Hippocampal formation (tissue), 2 donors: Measurements from ENCODE around the gene IRF3.
A peak's percentile ranks its signal among the peaks of the same experiment; 100 is the strongest.

ENCODE experiments used
- DNase-seq, 2 donors: peaks; one replicate each; lab custom pipeline; 2025; lab: John Stamatoyannopoulos, UW

The IRF3 gene

DNA sequence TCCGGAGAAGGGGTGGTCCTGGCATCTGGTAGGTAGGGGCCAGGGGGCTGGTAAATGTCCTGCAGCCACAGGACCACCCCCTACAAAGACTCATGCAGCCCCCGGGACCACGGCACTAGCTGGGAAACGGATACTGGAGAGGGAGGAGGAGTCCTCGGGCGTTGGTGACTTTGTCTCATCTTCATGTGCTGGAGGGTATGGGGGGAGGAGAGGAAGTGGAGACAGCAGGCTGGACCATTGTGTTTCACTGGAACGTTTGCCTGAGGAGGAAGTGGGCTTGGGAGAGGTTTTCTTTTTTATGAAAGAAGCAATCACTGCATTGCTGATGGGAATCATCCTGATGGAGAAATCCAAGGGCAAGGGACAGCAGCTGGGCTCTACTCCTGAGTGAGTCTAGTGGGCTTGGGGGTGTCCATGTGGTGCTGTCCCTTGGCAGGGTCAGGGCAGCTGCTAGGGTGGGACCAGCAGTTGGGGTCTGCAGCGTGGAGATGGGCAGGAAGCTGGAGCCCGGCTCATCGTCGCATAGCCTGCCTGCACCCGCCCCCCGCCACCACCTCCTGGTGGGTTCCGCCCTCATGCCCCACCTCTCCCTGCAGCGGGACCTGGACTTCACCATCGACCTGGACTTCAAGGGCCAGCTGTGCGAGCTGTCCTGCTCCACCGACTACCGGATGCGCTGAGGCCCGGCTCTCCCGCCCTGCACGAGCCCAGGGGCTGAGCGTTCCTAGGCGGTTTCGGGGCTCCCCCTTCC lies 22.1 kb upstream of the IRF3 start:
- no peak for DNase-seq

GRCh38 chr19:49687150-49687549 lies 21.5 kb upstream of the IRF3 start:
- no peak for DNase-seq

- DNase-seq: no peak
These were observed 20.9 kb upstream of the IRF3 start for GRCh38 chr19:49686503-49687088.

DNA sequence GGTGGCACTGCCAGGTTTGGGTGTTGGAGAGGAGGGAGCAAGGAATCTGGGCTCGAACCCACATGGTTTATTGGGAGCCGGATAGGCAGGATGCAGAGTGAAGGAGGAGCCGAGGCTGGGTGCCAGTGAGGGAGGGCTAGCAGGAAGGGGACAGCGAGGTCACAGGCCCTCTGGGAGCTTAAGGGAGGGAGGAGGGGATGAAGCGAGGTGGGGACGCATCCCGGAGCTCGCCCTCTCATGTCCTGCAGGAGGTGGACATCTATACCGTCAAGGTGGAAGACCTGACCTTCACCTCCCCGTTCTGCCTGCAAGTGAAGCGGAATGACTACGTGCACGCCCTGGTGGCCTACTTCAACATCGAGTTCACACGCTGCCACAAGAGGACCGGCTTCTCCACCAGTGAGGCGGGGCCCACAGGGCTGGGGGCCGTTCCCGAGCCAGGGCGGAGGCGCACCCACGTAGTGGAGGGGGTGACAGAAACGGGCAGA lies 20.2 kb upstream of the IRF3 start:
- no peak for DNase-seq

DNA sequence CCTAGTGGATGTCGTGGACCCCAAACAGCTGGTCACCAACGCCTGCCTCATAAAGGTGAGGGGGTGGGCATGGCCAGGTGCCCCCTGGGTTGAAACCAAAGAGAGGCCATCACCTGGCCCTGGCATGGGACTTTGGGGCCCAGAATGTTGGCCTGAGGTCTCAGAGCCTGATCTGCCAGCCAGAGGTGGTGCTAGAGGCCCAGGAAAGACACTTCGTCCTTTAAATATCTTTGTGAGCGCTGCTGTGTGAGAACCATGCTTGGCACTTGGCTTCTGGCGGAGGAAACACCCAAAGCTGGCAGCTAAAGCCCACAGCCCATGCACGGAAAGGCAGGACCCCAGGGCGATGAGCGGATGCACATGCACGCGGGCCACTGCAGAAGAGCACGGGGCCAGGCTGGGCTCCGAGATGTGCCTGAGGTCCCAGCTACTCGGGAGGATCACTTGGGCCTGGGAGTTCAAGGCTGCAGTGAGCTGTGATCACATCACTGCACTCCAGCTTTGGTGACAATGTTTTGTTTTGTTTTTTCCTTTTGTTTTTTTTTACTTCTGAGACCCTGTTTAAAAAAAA lies 19.4 kb upstream of the IRF3 start:
- no peak for DNase-seq

- DNase-seq: no peak
These were observed 18.8 kb upstream of the IRF3 start for GRCh38 chr19:49684251-49684982.

- no peak for DNase-seq
These were observed 18.2 kb upstream of the IRF3 start for GRCh38 chr19:49683814-49684250.

DNA sequence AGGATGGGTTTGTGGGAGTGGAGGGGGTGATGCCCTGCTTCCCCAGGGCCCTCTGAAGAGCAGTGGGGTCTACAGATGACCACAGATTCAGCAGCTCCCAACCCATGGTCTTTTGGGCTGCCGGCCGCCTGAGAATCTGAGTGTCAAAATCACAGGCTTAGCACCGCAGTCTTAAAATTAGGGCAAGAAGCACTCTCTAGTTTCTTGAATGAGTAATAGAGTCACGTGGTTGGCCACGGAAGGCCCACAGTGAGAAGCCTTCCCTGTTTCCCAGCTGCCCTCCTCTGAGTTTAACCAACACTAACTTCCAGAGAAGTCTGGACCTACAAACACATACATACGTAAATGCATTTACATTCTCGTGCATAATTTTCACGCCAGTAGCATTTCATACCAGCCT lies 16.6 kb upstream of the IRF3 start:
- DNase-seq: no peak

DNA sequence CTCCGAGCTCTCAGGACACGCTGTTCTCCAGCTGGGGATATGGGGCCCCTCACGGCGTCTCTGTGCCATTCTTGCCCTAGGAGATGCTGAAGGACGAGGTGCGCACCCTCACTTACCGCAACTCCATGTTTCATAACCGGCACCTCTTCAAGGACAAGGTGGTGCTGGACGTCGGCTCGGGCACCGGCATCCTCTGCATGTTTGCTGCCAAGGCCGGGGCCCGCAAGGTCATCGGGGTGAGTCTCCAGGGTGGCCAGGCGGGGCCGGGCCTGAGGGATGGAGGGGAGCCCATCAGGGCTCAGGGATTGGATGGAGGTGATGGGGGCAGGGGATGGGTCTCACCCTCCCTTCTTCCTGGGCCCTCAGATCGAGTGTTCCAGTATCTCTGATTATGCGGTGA lies 16.2 kb upstream of the IRF3 start:
- DNase-seq: no peak

DNA sequence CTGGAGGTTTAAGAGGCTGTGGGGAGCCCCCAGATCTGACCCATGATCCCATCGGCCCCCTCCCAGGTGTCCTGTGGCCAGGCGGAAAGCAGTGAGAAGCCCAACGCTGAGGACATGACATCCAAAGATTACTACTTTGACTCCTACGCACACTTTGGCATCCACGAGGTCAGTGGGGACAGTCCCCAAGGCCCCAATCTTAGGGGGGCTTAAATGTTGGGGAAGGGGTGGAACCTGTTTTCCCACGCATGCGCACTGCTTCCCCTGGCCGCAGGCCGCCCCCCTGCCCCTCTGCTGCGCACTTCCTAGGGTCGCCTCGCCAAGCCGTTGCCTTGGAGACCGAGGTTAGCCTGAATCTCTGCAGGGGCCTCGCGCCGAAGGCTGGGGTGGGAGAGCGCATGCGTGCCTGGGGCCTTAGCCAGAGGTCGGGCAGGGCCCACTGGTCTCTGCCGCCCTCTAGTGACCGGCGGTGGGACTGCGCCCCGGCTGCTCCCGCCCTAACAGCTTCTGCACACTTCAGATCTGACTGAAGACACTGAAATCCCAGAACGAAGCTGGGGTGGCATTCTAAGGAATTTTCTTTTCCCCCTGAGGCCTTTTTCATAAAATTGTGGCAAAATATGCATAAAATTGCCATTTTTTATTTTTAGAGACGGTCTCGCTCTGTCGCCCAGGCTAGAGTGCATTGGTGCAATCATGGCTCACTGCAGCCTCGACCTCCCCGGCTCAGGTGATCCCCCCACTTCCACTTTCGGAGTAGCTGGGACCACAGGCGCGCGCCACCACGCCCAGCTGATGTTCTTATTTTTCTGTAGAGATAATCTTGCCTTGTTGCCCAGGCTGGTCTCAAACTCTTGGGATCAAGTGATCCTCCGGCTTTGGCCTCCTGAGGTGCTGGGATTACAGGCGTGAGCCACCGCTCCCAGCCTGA lies 15.0 kb upstream of the IRF3 start:
- DNase-seq: peak; percentile 74 to 75

DNA sequence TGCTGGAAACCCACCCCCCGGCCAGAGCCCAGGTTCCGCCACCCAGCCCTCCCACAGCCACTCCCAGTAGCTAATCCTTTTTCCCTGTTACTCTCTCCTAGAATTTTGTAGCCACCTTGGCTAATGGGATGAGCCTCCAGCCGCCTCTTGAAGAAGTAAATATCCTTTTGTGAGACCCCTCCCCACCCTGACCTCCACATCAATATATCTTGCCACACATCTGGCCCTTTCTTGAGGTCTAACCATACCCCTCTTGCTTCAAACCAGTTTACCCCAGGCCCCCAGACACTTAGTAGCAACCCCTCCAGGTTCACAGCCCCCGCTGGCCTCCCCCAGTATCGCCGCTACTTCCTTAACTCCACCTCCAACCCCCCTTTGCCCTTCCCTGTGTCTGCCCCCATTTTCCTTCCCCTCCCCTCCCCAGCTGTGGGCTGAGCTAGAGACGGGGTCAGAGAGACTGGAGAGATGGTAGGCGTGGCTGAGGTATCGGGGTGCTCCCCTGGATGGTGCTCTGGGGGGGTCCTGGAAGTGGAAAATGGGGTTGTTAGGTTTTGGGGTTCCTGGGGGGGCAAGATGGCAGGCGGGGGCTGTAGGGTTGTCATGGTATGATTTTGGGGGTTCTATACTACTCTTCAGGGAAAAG lies 14.2 kb upstream of the IRF3 start:
- no peak for DNase-seq

DNA sequence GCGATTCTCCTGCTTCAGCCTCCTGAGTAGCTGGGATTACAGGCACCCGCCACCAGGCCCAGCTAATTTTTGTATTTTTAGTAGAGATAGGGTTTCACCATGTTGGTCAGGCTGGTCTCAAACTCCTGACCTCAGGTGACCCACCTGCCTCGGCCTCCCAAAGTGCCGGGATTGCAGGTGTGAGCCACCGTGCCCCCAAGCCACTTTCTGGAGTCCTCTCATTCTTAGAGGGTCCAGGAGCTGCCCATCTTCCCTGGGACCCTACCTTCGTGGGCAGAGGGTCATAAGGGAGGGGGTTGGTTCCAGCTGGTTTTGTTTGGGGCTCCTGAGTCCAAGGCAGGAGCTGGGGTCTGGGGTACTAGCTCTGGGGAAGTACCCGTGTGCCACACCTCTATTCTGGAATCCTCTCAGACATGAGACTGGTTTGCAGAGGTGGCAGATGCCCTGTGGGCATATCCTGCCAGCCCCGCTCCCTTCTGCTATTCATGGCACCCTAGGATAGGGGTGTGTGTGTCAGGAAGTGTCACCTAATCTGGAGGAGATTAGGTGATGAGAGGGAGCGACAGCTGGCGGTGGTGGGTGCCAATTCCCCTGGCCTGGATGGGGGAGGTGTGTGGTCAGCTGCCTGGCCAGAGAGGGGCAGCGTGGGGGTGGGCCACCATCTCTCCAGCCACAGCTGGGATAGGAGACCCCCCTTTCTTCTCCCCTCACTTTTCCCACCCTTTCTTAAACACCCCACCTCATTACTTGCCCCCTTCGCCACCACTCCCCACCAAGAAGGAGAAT lies 13.5 kb upstream of the IRF3 start:
- DNase-seq: no peak

DNA sequence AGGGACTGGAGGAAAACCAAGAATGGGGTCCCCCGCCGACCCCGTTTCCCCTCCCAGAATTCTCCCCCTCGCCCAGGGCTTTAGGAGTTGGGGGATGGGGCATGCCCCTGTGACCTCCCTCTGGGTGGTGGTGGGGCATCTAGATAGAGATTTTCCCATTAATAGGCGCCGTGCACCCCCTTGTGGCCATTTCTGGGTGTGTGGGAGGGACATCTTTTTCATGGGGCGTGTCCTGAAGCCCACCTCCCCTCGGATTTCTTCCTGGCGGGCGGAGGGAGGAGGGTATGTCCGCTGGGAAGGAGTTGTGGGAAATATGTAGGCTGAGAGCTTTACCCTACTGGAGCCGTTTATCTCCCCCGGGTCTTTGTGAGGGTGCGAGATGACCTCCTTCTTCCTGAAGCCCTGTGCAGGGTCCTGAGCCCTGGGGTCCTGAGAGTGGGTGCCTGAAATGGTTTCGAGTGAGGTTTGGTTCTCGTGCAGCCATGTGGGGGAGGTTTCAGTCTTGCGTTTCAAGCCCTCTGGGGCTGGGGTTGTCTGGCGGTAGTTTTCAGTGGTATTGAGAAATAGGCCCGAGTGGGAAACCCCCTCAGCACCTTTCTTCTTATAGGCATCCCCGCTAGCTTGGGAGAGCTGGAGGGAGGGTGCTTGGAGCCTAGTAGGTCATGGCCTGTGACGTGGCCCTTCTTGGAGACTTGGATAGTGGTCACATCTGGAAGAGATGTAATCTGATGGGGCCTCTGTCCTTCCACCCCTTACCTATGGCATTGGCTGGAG lies 12.4 kb upstream of the IRF3 start:
- DNase-seq: peak; percentile 18 to 24

DNA sequence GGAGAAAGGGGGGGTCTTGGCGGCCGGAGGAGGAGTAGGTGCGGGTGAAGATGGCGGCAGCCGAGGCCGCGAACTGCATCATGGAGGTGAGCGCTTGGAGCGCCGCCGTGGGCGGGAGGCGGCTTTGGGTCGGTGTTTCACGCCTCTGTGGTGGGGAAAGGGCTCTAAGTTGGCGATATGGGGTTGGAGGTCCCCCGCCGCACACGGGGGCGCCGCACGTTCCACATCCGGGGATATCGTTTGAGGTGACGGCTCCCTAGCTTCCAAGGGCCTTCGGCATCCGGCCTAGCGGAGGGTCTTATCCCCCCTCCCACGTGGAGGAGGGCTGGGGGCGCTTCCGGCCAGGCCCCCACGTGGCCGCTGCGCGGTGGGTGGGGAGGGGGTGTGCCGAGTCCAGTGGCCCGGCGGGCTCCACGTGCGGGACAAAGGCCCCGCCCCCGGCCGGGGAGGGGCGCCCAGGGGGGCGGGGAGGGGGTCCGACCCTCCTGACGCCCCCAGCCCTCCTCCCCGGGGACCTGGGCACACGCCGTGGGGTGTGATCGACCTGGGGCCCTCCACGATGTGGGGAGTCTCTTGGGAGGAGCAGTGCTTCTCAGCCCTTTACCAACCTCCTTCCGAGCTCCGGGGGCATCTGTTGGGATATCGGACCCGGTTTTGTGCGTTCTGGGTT lies 11.7 kb upstream of the IRF3 start, which contains the start of gene PRMT1:
TSS of gene PRMT1 (plus strand) at position 41 of the 670 bp plus-strand sequence. CDS start at position 51, 10 bp downstream.
- no peak for DNase-seq

DNA sequence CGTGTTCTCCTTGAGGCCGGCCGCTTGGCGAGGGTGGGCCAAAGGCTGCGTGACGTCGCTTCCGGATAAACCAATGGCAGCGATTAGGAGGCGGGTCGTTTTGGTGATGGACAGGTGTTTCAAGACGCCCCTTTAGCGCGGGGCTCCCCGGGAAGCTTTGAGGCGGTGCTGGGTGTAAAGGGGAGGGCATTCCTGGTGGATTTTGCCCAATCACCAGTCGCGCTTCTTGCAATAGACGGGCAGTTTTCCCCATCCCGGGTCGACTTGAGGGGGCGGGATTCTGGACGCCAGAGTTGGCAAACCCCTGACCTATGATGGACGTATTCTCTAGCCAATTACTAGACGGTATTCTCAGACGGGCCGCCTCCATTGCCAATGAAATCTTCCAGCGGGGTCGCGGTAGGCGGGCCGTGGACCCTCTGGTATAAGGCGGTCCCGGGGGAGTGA lies 11.2 kb upstream of the IRF3 start:
- DNase-seq: peak; percentile 100

- DNase-seq: peak; percentile 91 to 97
These were observed 10.6 kb upstream of the IRF3 start for GRCh38 chr19:49676136-49676783.

GRCh38 chr19:49672131-49672919 lies 6.7 kb upstream of the IRF3 start:
- DNase-seq: peak; percentile 57 to 67
